ENCODE results near the gene PPCS.
"Not testable (repeated sequence)": the region's sequence is repeated elsewhere in the genome, so short reads cannot be mapped to it uniquely, and the experiment has no call there.

PPCS gene

GRCh38 chr1:42463921-42464320, 7.6 kb downstream of the PPCS start:
- no peak for DNase-seq (ENCODE audit: low read depth)
- peak overlapping the region; percentile 83 for H3K4me3 ChIP-seq (ENCODE audit: low read length)

GRCh38 chr1:42466030-42466429, 9.7 kb downstream of the PPCS start:
- TF ChIP-seq CTCF (conservative IDR thresholded peaks at IDR 0.05; ENCODE audit: low read depth, low read length): no peak

More at GRCh38 chr1:42463921-42464320, 7.6 kb downstream of the PPCS start:
- no peak for TF ChIP-seq CTCF (conservative IDR thresholded peaks at IDR 0.05; ENCODE audit: low read depth, low read length)

GRCh38 chr1:42469727-42470126, 13.4 kb downstream of the PPCS start:
- H3K4me3 ChIP-seq (ENCODE audit: low read length): no peak overlapping the region
- TF ChIP-seq CTCF (conservative IDR thresholded peaks at IDR 0.05; ENCODE audit: low read depth, low read length): no peak
- DNase-seq (ENCODE audit: low read depth): no peak

More at GRCh38 chr1:42466030-42466429, 9.7 kb downstream of the PPCS start:
- DNase-seq (ENCODE audit: low read depth): no peak
- H3K4me3 ChIP-seq (ENCODE audit: low read length): no peak overlapping the region

GRCh38 chr1:42476605-42477004, 20.3 kb downstream of the PPCS start:
- DNase-seq (ENCODE audit: low read depth): no peak
- TF ChIP-seq CTCF (conservative IDR thresholded peaks at IDR 0.05; ENCODE audit: low read depth, low read length): no peak
- no peak overlapping the region for H3K4me3 ChIP-seq (ENCODE audit: low read length)

GRCh38 chr1:42477354-42477753, 21.0 kb downstream of the PPCS start:
- not testable (repeated sequence) for H3K4me3 ChIP-seq (ENCODE audit: low read length)

GRCh38 chr1:42477775-42478174, 21.4 kb downstream of the PPCS start:
- no peak for DNase-seq (ENCODE audit: low read depth)
- no peak overlapping the region for H3K4me3 ChIP-seq (ENCODE audit: low read length)
- no peak for TF ChIP-seq CTCF (conservative IDR thresholded peaks at IDR 0.05; ENCODE audit: low read depth, low read length)

More at GRCh38 chr1:42477354-42477753, 21.0 kb downstream of the PPCS start:
- DNase-seq (ENCODE audit: low read depth): not testable (repeated sequence)

GRCh38 chr1:42479621-42480020, 23.3 kb downstream of the PPCS start:
- H3K4me3 ChIP-seq (ENCODE audit: low read length): no peak overlapping the region
- no peak for DNase-seq (ENCODE audit: low read depth)
- TF ChIP-seq CTCF (conservative IDR thresholded peaks at IDR 0.05; ENCODE audit: low read depth, low read length): peak; percentile 11

GRCh38 chr1:42480921-42481320, 24.6 kb downstream of the PPCS start:
- DNase-seq (ENCODE audit: low read depth): no peak
- H3K4me3 ChIP-seq (ENCODE audit: low read length): no peak overlapping the region

More at GRCh38 chr1:42480921-42481320, 24.6 kb downstream of the PPCS start:
- TF ChIP-seq CTCF (conservative IDR thresholded peaks at IDR 0.05; ENCODE audit: low read depth, low read length): no peak

Measured in retinal pigment epithelial cell (primary cell).